SK-N-SH (cell line): ENCODE results near the gene CRISP2. TPM values are rescaled to one million over a fixed set of nuclear protein-coding genes. Genes with fewer than 3 reads are reported as not detected.

Experiments
- CTCF ChIA-PET: fragments of 300-600, 350-600 bp; formaldehyde crosslinking; extraction: SDS; loops from one replicate; lab custom pipeline; 2021; lab: Yijun Ruan, JAX
- POLR2A ChIA-PET: fragments of 350-600 bp; sonication (Branson Sonifier 250); formaldehyde crosslinking; extraction: SDS; loops from one replicate; lab custom pipeline; 2020; ENCODE audit warnings: antibody characterized with exemption, inconsistent platforms; lab: Yijun Ruan, JAX
- DNase-seq: peaks from one replicate; pipeline ENCODE4 v3.0.0; 2012
- H2AFZ ChIP-seq: fragments of 200-600 bp; sonication (generic); 2 replicates; pipeline ENCODE4 v1.8.1; 2016; ENCODE audit warnings: antibody characterized with exemption, mild to moderate bottlenecking, low read depth
- H3F3A ChIP-seq: fragments of 200-600 bp; sonication (generic); replicated peaks from 2 replicates; pipeline ENCODE3; 2016; ENCODE audit warnings: antibody characterized with exemption, mild to moderate bottlenecking; ENCODE audit not compliant: insufficient read depth
- H3K27ac ChIP-seq, 2 experiments: fragments of 200-500 bp in 1 of 2; fragments of 200-600 bp in 1 of 2; sonication (Bioruptor generic) in 1 of 2; sonication (generic), shearing (Covaris generic) in 1 of 2; 2 replicates each; pipeline versions ENCODE4 v1.5.1 to v1.6.1; 2014 to 2016; ENCODE audit warnings: low read depth in 2 of 2, inconsistent platforms in 1 of 2, low read length in 1 of 2, mild to moderate bottlenecking in 1 of 2, mixed read lengths in 1 of 2
- H3K27me3 ChIP-seq: fragments of 200-600 bp; sonication (generic), shearing (Covaris generic); 2 replicates; pipeline ENCODE4 v1.6.1; 2016; ENCODE audit warnings: mixed run types; ENCODE audit not compliant: insufficient read depth
- H3K36me3 ChIP-seq, 2 experiments: fragments of 200-500 bp in 1 of 2; fragments of 200-600 bp in 1 of 2; sonication (Bioruptor generic) in 1 of 2; sonication (generic) in 1 of 2; replicated peaks in 1 of 2; 2 replicates each; pipeline versions ENCODE3 to v1.5.1; 2014 to 2016; ENCODE audit warnings: low read length in 1 of 2, mild to moderate bottlenecking in 1 of 2; ENCODE audit not compliant: insufficient read depth in 2 of 2, control insufficient read depth in 1 of 2
- H3K4me1 ChIP-seq, 2 experiments: fragments of 200-500 bp in 1 of 2; fragments of 200-600 bp in 1 of 2; sonication (Bioruptor generic) in 1 of 2; sonication (generic), shearing (Covaris generic) in 1 of 2; 2 replicates each; pipeline versions ENCODE4 v1.5.1 to v1.6.1; 2014 to 2016; ENCODE audit warnings: low read depth in 1 of 2, low read length in 1 of 2, mixed run types in 1 of 2; ENCODE audit not compliant: insufficient read depth in 2 of 2, control insufficient read depth in 1 of 2
- H3K4me2 ChIP-seq: fragments of 200-600 bp; sonication (generic), shearing (Covaris generic); 2 replicates; pipeline ENCODE4 v1.6.1; 2017; ENCODE audit warnings: mixed run types
- H3K4me3 ChIP-seq, 2 experiments: fragments of 200-500 bp in 1 of 2; fragments of 200-600 bp in 1 of 2; sonication (Bioruptor generic) in 1 of 2; sonication (generic), shearing (Covaris generic) in 1 of 2; 2 replicates each; pipeline versions ENCODE4 v1.5.1 to v1.8.1; 2014 to 2016; ENCODE audit warnings: low read depth in 2 of 2, inconsistent platforms in 1 of 2, low read length in 1 of 2, mild to moderate bottlenecking in 1 of 2, mixed read lengths in 1 of 2, moderate library complexity in 1 of 2
- H3K79me2 ChIP-seq: fragments of 200-600 bp; sonication (generic); 2 replicates; pipeline ENCODE4 v1.8.1; 2017; ENCODE audit warnings: mild to moderate bottlenecking; ENCODE audit not compliant: insufficient read depth
- H3K9ac ChIP-seq: fragments of 200-600 bp; sonication (generic); 2 replicates; pipeline ENCODE4 v1.6.1; 2017; ENCODE audit warnings: mixed run types
- H3K9me2 ChIP-seq: fragments of 200-600 bp; sonication (generic); 2 replicates; pipeline ENCODE4 v1.6.1; 2017; ENCODE audit warnings: mixed run types
- H3K9me3 ChIP-seq: fragments of 200-600 bp; sonication (generic); 2 replicates; pipeline ENCODE4 v1.6.1; 2017; ENCODE audit warnings: mixed run types, mild to moderate bottlenecking, moderate library complexity
- H4K20me1 ChIP-seq: fragments of 200-600 bp; sonication (generic); 2 replicates; pipeline ENCODE4 v1.6.1; 2017; ENCODE audit warnings: mild to moderate bottlenecking, mixed run types; ENCODE audit not compliant: insufficient read depth
- ELF1 ChIP-seq: IDR thresholded peaks from 2 replicates; pipeline ENCODE4 v1.4.0; 2012
- EP300 ChIP-seq, 2 experiments: IDR thresholded peaks; 2 replicates each; pipeline versions ENCODE4 v1.4.0 to v1.6.1; 2012; ENCODE audit warnings: borderline replicate concordance in 1 of 2, low read depth in 1 of 2, low read length in 1 of 2
- EZH2phosphoT487 ChIP-seq: fragments of 200-600 bp; sonication (generic); IDR thresholded peaks from 2 replicates; pipeline ENCODE4 v1.6.1; 2017; ENCODE audit warnings: low read depth, mixed run types, mild to moderate bottlenecking, antibody characterized with exemption, moderate library complexity, borderline replicate concordance
- FOSL2 ChIP-seq: IDR thresholded peaks from 2 replicates; pipeline ENCODE4 v1.4.0; 2012; ENCODE audit warnings: low read depth, mild to moderate bottlenecking, moderate library complexity, borderline replicate concordance
- FOXJ3 ChIP-seq: sonication (generic); formaldehyde crosslinking; IDR thresholded peaks from 2 replicates; pipeline ENCODE4 v1.5.1; 2020; ENCODE audit warnings: mild to moderate bottlenecking, missing genetic modification reagents
- FOXM1 ChIP-seq: IDR thresholded peaks from 2 replicates; pipeline ENCODE4 v1.4.0; 2012; ENCODE audit warnings: low read depth, mild to moderate bottlenecking
- GABPA ChIP-seq: IDR thresholded peaks from 2 replicates; pipeline ENCODE4 v1.4.0; 2012; ENCODE audit warnings: low read depth, mild to moderate bottlenecking
- GATA2 ChIP-seq: sonication (generic); formaldehyde crosslinking; IDR thresholded peaks from 2 replicates; pipeline ENCODE4 v1.5.0; 2020; ENCODE audit warnings: mild to moderate bottlenecking, missing genetic modification reagents
- JUND ChIP-seq: IDR thresholded peaks from 2 replicates; pipeline ENCODE4 v1.4.0; 2012
- MAX ChIP-seq: IDR thresholded peaks from 2 replicates; pipeline ENCODE4 v1.4.0; 2012; ENCODE audit warnings: low read depth
- MEF2A ChIP-seq: IDR thresholded peaks from 2 replicates; pipeline ENCODE4 v1.4.0; 2012; ENCODE audit warnings: low read depth, borderline replicate concordance
- MXI1 ChIP-seq: IDR thresholded peaks from 2 replicates; pipeline ENCODE4 v1.6.1; 2012; ENCODE audit warnings: mild to moderate bottlenecking, low read depth, low read length, improper control_type of control experiment
- NFIC ChIP-seq: IDR thresholded peaks from 2 replicates; pipeline ENCODE4 v1.4.0; 2012; ENCODE audit warnings: borderline replicate concordance
- PBX3 ChIP-seq: IDR thresholded peaks from 2 replicates; pipeline ENCODE4; 2012
- POLR2AphosphoS5 ChIP-seq: IDR thresholded peaks from 2 replicates; pipeline ENCODE4 v1.6.1; 2012; ENCODE audit warnings: low read depth, low read length
- RCOR1 ChIP-seq: fragments of 150-350 bp; IDR thresholded peaks from 2 replicates; pipeline ENCODE4 v1.6.1; 2017; ENCODE audit warnings: antibody characterized with exemption, low read length
- RXRA ChIP-seq: IDR thresholded peaks from 2 replicates; pipeline ENCODE4 v1.4.0; 2012; ENCODE audit warnings: low read depth, mild to moderate bottlenecking, borderline replicate concordance
- SMC3 ChIP-seq: IDR thresholded peaks from 2 replicates; pipeline ENCODE4 v1.6.1; 2012; ENCODE audit warnings: low read depth, low read length, improper control_type of control experiment
- TAF1 ChIP-seq: IDR thresholded peaks from 2 replicates; pipeline ENCODE4 v1.6.1; 2012; ENCODE audit warnings: low read depth, mild to moderate bottlenecking, low read length, moderate library complexity, borderline replicate concordance
- TCF12 ChIP-seq: IDR thresholded peaks from 2 replicates; pipeline ENCODE4 v1.4.0; 2012
- TEAD4 ChIP-seq: IDR thresholded peaks from 2 replicates; pipeline ENCODE4 v1.4.0; 2012; ENCODE audit warnings: mild to moderate bottlenecking, borderline replicate concordance; ENCODE audit not compliant: insufficient read depth
- USF1 ChIP-seq: IDR thresholded peaks from 2 replicates; pipeline ENCODE4 v1.4.0; 2012; ENCODE audit warnings: low read depth, borderline replicate concordance
- USF2 ChIP-seq: fragments of 150-350 bp; IDR thresholded peaks from 2 replicates; pipeline ENCODE4 v1.6.1; 2017; ENCODE audit warnings: antibody characterized with exemption, low read length, low read depth, borderline replicate concordance
- WGBS: methylation state at CpG from one replicate; pipeline ENCODE4 v1.1.6; 2017; ENCODE audit warnings: low lambda C conversion rate; 5-methylcytosine and 5-hydroxymethylcytosine counted together
- polyA plus RNA-seq, 3 experiments: library from polyadenylated mRNA; depleted of rRNA; stranded (reverse); fragments of >200 nt; gene quantifications; 2 replicates each; pipeline ENCODE4 v1.2.3, GENCODE V29; 2012
- TF ChIP-seq, protein P1 (sequence below): IDR thresholded peaks from 2 replicates; pipeline ENCODE4 v1.4.0; 2012; ENCODE audit warnings: low read depth, borderline replicate concordance

Gene CRISP2
- polyA plus RNA-seq, 1 of the 3 experiments (the other 2 are of a cell fraction), result not detected

DNA sequence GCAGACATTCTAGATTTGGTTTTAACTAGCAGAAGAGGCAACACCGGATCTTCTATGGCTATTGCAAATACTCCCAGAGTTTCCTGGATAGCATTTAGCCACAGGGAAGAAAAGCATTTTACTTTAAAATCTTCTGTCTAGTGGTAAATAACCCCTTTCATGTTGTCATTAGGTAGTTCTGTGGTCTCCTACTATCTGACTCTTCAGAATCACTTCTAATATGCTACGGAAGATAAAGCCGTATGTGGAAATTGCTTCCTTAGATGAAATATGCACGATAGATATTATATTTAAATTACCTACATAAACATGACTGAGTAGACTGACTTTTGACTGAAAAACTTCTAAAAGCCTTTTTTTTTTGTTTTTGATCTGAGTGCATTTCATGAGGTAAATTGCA lies 30.1 kb upstream of the CRISP2 start:
- no peaks in the 10 kb centered on the region for H3F3A ChIP-seq
- H3K4me1 ChIP-seq, result no peaks in the 10 kb centered on the region
- TF ChIP-seq GABPA, result no peak
- no peak for TF ChIP-seq MAX
- no peak for TF ChIP-seq TCF12
- no peak for TF ChIP-seq TEAD4
- TF ChIP-seq USF1, result no peak
- TF ChIP-seq, protein P1, sequence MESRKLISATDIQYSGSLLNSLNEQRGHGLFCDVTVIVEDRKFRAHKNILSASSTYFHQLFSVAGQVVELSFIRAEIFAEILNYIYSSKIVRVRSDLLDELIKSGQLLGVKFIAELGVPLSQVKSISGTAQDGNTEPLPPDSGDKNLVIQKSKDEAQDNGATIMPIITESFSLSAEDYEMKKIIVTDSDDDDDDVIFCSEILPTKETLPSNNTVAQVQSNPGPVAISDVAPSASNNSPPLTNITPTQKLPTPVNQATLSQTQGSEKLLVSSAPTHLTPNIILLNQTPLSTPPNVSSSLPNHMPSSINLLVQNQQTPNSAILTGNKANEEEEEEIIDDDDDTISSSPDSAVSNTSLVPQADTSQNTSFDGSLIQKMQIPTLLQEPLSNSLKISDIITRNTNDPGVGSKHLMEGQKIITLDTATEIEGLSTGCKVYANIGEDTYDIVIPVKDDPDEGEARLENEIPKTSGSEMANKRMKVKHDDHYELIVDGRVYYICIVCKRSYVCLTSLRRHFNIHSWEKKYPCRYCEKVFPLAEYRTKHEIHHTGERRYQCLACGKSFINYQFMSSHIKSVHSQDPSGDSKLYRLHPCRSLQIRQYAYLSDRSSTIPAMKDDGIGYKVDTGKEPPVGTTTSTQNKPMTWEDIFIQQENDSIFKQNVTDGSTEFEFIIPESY, result no peak
- TF ChIP-seq TAF1, result no peak
- no peak for TF ChIP-seq EZH2phosphoT487
- no peak for TF ChIP-seq MXI1
- no peak for TF ChIP-seq MEF2A
- TF ChIP-seq RCOR1, result no peak
- TF ChIP-seq JUND, result no peak
- TF ChIP-seq FOXM1, result no peak
- TF ChIP-seq ELF1, result no peak
- TF ChIP-seq EP300 (IDR thresholded peaks at IDR 0.05; ENCODE audit: borderline replicate concordance in 1 of 2, low read depth in 1 of 2, low read length in 1 of 2), result no peak
- no peak for TF ChIP-seq POLR2AphosphoS5
- no peaks in the 10 kb centered on the region for H3K9me2 ChIP-seq
- no peak overlapping the region for H3K27ac ChIP-seq
- CTCF ChIA-PET, result interaction anchor here (1.0 kb wide), 1 partner anchor 9 kb away, joined by 3 read pairs; no protein-coding TSS in a partner anchor
- H3K27me3 ChIP-seq, result no peaks in the 10 kb centered on the region; the same call in 1 of the 2 replicates
- H3K4me2 ChIP-seq, result no peak overlapping the region
- no peaks in the 10 kb centered on the region for H4K20me1 ChIP-seq
- H3K79me2 ChIP-seq, result no peaks in the 10 kb centered on the region
- 8% methylated on average over 4 of the region's 4 CpGs for WGBS
- DNase-seq, result no peak
- no peak overlapping the region for H3K4me3 ChIP-seq
- no peaks in the 10 kb centered on the region for H3K36me3 ChIP-seq
- H3K9ac ChIP-seq, result no peak overlapping the region
- H2AFZ ChIP-seq, result no peak overlapping the region
- POLR2A ChIA-PET, result no interaction called here
- H3K9me3 ChIP-seq, result no peaks in the 10 kb centered on the region

GRCh38 chr6:49739423-49739822 lies 26.1 kb upstream of the CRISP2 start:
- CTCF ChIA-PET, result interaction anchor here (0.6 kb wide), 1 partner anchor 92 kb away, joined by 3 read pairs; no protein-coding TSS in a partner anchor
- Histone ChIP-seq H3K9me2 (no peaks in the 10 kb centered on the region), H3K9me3 (no peaks in the 10 kb centered on the region), H3K4me3 (no peak overlapping the region; a peak in 1 of 4 replicates), H3K27ac (no peak overlapping the region), H3K4me2 (no peak overlapping the region), H4K20me1 (no peaks in the 10 kb centered on the region), H3K4me1 (no peaks in the 10 kb centered on the region), H3K36me3 (no peaks in the 10 kb centered on the region), H3K79me2 (no peaks in the 10 kb centered on the region), H3K9ac (no peak overlapping the region), H2AFZ (no peak overlapping the region), H3K27me3 (peaks cover 6% of the 10 kb centered on the region; the same call in 1 of the 2 replicates), H3F3A (no peaks in the 10 kb centered on the region)
- POLR2A ChIA-PET, result no interaction called here
- whole genome bisulfite sequencing, result 4% methylated on average over 2 of the region's 2 CpGs
- DNase-seq, result no peak
- no peak for TF ChIP-seq RXRA
- TF ChIP-seq TAF1, result no peak
- no peak for TF ChIP-seq MAX
- no peak for TF ChIP-seq SMC3
- no peak for TF ChIP-seq FOSL2
- TF ChIP-seq USF2, result no peak
- TF ChIP-seq FOXM1, result no peak
- no peak for TF ChIP-seq PBX3
- no peak for TF ChIP-seq GATA2 (CRISPR knock-in tag)
- TF ChIP-seq FOXJ3, result no peak
- TF ChIP-seq MEF2A, result no peak
- no peak for TF ChIP-seq GABPA
- no peak for TF ChIP-seq NFIC
- TF ChIP-seq MXI1, result no peak
